GM18511 (cell line): Measurements from ENCODE around the gene MPEG1.

Source experiments
- ATAC-seq: cut with Tn5 transposase; IDR thresholded peaks from one replicate; pipeline ENCODE4 v1.9.1; 2021; ENCODE audit warnings: mild to moderate bottlenecking, moderate library complexity; ENCODE audit not compliant: unreplicated experiment

Gene MPEG1

GRCh38 chr11:59172345-59173079, 40.2 kb downstream of the MPEG1 start:
- ATAC-seq = peak; percentile 45

- ATAC-seq = peak; percentile 78
Observed at GRCh38 chr11:59171508-59172322, 41.0 kb downstream of the MPEG1 start, which contains the start of gene DTX4. Gene DTX4 (plus strand): TSS chr11:59172132. CDS start chr11:59172596, 464 bp downstream.

GRCh38 chr11:59164028-59164427, 48.7 kb downstream of the MPEG1 start:
- no peak for ATAC-seq
